Astrocyte of the cerebellum (primary cell): ENCODE measurements around the gene RFC2.

Experiments
- DNase-seq: peaks from one replicate; pipeline ENCODE4 v3.0.0-alpha.2; 2011; ENCODE audit warnings: low read depth
- H3K4me3 ChIP-seq: 2 replicates; pipeline ENCODE4 v1.5.1; 2011; ENCODE audit warnings: mild to moderate bottlenecking, low read depth, low read length, moderate library complexity
- CTCF ChIP-seq: IDR thresholded peaks from 2 replicates; pipeline ENCODE4 v1.5.1; 2012; ENCODE audit warnings: low read length, low read depth, moderate library complexity, mild to moderate bottlenecking; ENCODE audit errors: missing control alignments
- in situ Hi-C: cut with HindIII; loops from 2 replicates; pipeline ENCODE4 v1.10.0; 2017; ENCODE audit warnings: low sequenced_read_pairs

RFC2 gene

GRCh38 chr7:74183142-74183541 is 71.1 kb downstream of the RFC2 start:
- no peak overlapping the region for H3K4me3 ChIP-seq
- in situ Hi-C loops: no loop called here

GRCh38 chr7:74182453-74183090 is 71.6 kb downstream of the RFC2 start:
- TF ChIP-seq CTCF: no peak
- H3K4me3 ChIP-seq: no peak overlapping the region
- in situ Hi-C loops: no loop called here
- no peak for DNase-seq

More at GRCh38 chr7:74183142-74183541, 71.1 kb downstream of the RFC2 start:
- no peak for TF ChIP-seq CTCF
- DNase-seq: no peak

- in situ Hi-C loops: no loop called here
- no peak for TF ChIP-seq CTCF
Measured at GRCh38 chr7:74181821-74182220, 72.4 kb downstream of the RFC2 start.

More at GRCh38 chr7:74181821-74182220, 72.4 kb downstream of the RFC2 start:
- no peak for DNase-seq
- H3K4me3 ChIP-seq: no peak overlapping the region
